PFSK-1 (cell line): ENCODE measurements around the gene CTAGE8.
"Not testable (repeated sequence)": the region's sequence is repeated elsewhere in the genome, so short reads cannot be mapped to it uniquely, and the experiment has no call there.

Experiments used
- FOXP2 ChIP-seq: optimal IDR thresholded peaks from 2 replicates; pipeline ENCODE3; 2011; ENCODE audit warnings: borderline replicate concordance, control low read depth, inconsistent platforms; ENCODE audit not compliant: insufficient read depth; ENCODE audit errors: extremely low read length, extremely low read depth
- POLR2AphosphoS5 ChIP-seq: IDR thresholded peaks from 2 replicates; pipeline ENCODE4 v1.6.1; 2012; ENCODE audit warnings: low read depth, mild to moderate bottlenecking, control low read depth, low read length, moderate library complexity
- SIN3A ChIP-seq: IDR thresholded peaks from 2 replicates; pipeline ENCODE4 v1.6.1; 2012; ENCODE audit warnings: mild to moderate bottlenecking, low read length, moderate library complexity, borderline replicate concordance; ENCODE audit not compliant: insufficient read depth
- TAF1 ChIP-seq: IDR thresholded peaks from 2 replicates; pipeline ENCODE4 v1.6.1; 2012; ENCODE audit warnings: low read length, control low read depth, borderline replicate concordance; ENCODE audit not compliant: insufficient read depth
- TF ChIP-seq, protein P1 (sequence below), 2 experiments: IDR thresholded peaks; 2 replicates each; pipeline versions ENCODE4 v1.6.1 to v1.8.0; 2011 to 2012; ENCODE audit warnings: low read depth in 2 of 2, low read length in 2 of 2, control low read depth in 1 of 2, inconsistent platforms in 1 of 2, mild to moderate bottlenecking in 1 of 2, moderate library complexity in 1 of 2; ENCODE audit not compliant: insufficient read depth in 1 of 2

DNA sequence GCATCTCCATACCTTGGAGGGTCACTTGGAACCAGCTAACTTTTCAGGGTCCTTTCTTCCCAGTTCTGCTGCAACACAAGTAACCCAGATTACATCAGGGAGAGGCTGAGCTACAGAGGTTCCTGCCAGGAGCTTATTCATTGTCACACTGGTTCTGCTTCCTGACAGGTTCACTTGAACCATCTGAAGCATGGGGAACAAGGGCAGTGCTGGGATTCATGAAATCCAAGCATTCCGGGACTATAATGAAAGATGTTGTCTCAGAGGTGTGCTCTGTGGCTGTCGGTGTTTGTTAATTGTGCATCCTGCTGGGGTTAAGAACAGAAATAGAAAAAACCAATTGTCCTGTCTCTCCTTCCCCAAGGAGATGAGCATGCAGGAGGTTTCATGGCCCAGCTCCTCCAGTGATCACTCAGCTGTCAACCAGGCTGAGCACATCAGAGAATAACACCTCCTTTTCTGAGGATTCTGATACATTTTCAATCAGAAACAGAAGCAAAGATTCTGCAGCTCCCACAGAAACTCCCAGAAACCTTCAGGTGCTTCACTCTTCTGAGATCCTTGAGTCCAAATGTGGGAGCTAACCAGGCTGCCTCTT lies 42.9 kb upstream of the CTAGE8 start, which contains the start of gene OR2A1:
- TF ChIP-seq, protein P1, sequence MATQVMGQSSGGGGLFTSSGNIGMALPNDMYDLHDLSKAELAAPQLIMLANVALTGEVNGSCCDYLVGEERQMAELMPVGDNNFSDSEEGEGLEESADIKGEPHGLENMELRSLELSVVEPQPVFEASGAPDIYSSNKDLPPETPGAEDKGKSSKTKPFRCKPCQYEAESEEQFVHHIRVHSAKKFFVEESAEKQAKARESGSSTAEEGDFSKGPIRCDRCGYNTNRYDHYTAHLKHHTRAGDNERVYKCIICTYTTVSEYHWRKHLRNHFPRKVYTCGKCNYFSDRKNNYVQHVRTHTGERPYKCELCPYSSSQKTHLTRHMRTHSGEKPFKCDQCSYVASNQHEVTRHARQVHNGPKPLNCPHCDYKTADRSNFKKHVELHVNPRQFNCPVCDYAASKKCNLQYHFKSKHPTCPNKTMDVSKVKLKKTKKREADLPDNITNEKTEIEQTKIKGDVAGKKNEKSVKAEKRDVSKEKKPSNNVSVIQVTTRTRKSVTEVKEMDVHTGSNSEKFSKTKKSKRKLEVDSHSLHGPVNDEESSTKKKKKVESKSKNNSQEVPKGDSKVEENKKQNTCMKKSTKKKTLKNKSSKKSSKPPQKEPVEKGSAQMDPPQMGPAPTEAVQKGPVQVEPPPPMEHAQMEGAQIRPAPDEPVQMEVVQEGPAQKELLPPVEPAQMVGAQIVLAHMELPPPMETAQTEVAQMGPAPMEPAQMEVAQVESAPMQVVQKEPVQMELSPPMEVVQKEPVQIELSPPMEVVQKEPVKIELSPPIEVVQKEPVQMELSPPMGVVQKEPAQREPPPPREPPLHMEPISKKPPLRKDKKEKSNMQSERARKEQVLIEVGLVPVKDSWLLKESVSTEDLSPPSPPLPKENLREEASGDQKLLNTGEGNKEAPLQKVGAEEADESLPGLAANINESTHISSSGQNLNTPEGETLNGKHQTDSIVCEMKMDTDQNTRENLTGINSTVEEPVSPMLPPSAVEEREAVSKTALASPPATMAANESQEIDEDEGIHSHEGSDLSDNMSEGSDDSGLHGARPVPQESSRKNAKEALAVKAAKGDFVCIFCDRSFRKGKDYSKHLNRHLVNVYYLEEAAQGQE (IDR thresholded peaks at IDR 0.05; ENCODE audit: insufficient read depth in 1 of 2, low read depth in 2 of 2, low read length in 2 of 2), result not testable (repeated sequence)
- not testable (repeated sequence) for TF ChIP-seq FOXP2, POLR2AphosphoS5, TAF1, SIN3A
